Spleen (tissue), 7 donors: Measurements from ENCODE around the gene KRT23.

ENCODE experiments used
- POLR2A ChIP-seq, 3 donors: fragments of 450-650 bp; IDR thresholded peaks; one replicate each; pipeline ENCODE4 v1.5.1; 2017; ENCODE audit warnings: antibody characterized with exemption in 3 of 3, mild to moderate bottlenecking in 1 of 3
- TF ChIP-seq, protein P1 (sequence below), 11 experiments: fragments of 200-600 bp in 7 of 11; fragments of 450-650 bp in 4 of 11; sonication (generic) in 4 of 11; IDR thresholded peaks in 8 of 11; conservative IDR thresholded peaks in 3 of 11; 1 replicate in 7 of 11; 2 replicates in 4 of 11; pipeline versions ENCODE4 v1.4.0 to v1.8.0; 2016 to 2021; ENCODE audit warnings: antibody characterized with exemption in 11 of 11, inconsistent platforms in 4 of 11, mild to moderate bottlenecking in 1 of 11
- donor health status: DM: no; HTN: no; CAD: no; lungs with moderate emphysema.
- donor health status: DM: no; HTN: no; CAD: no.
- donor health status: DM: no; HTN: no; CAD: no.

DNA sequence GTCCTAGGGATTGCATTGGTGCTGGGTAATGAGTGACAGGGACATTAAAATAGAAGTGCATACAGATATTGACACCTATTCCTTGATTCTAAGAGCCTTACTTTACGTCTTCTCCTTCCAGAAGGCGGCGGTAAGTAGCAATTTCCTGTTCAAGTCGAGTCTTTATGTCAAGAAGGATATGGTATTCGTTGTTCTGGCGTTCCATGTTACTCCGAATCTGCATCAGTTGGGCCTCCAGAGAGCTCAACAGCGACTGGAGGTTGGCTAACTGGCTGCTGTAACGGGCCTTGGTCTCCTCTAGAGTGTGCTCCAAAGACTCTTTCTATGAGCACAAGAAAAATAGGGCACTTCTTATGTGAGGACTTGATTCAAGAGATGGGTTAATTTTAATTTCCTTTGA is 59.4 kb downstream of the KRT23 start:
- TF ChIP-seq POLR2A (IDR thresholded peaks at IDR 0.05) = no peak
- TF ChIP-seq, protein P1, sequence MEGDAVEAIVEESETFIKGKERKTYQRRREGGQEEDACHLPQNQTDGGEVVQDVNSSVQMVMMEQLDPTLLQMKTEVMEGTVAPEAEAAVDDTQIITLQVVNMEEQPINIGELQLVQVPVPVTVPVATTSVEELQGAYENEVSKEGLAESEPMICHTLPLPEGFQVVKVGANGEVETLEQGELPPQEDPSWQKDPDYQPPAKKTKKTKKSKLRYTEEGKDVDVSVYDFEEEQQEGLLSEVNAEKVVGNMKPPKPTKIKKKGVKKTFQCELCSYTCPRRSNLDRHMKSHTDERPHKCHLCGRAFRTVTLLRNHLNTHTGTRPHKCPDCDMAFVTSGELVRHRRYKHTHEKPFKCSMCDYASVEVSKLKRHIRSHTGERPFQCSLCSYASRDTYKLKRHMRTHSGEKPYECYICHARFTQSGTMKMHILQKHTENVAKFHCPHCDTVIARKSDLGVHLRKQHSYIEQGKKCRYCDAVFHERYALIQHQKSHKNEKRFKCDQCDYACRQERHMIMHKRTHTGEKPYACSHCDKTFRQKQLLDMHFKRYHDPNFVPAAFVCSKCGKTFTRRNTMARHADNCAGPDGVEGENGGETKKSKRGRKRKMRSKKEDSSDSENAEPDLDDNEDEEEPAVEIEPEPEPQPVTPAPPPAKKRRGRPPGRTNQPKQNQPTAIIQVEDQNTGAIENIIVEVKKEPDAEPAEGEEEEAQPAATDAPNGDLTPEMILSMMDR (IDR thresholded peaks at IDR 0.05 in 8 of 11, conservative IDR thresholded peaks at IDR 0.05 in 3 of 11) = no peak
